Activated CD8-positive, alpha-beta memory T cell treated with anti-CD3 and anti-CD28 coated beads, Interleukin-2, amount 50 U/mL, for 4 hours (primary cell): Measurements from ENCODE around the gene RPS6KB2.
"Not testable (repeated sequence)": the region's sequence is repeated elsewhere in the genome, so short reads cannot be mapped to it uniquely, and the experiment has no call there.

Source experiments
- DNase-seq: peaks from one replicate; pipeline ENCODE4 v3.0.0-alpha.2; 2020

Gene RPS6KB2

DNA sequence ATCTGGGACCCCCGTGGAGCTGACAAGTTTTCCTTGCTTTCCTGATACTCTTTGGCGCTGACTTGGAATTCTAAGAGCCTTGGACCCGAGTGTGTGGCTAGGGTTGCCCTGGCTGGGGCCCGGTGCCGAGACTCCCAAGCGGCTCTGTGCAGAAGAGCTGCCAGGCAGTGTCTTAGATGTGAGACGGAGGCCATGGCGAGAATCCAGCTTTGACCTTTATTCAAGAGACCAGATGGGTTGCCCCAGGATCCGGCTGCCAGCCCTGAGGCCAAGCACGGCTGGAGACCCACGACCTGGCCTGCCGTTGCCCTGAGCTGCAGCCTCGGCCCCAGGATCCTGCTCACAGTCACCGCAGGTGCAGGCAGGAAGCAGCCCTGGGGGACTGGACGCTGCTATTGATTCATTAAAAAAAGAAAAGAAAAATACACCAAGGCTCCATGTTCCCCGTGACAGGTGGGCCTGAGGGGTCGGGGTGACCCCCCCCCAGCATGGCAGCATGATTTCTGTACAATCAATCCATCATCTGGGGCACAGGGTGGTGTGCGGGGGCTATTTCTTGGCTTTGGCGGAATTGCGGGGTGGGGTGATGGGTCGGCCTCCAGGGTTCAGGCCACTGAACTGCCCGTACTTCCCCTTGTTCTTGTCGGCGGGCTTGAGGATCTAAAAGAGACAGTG, 30.2 kb upstream of the RPS6KB2 start:
- no peak for DNase-seq

GRCh38 chr11:67398661-67399563, 29.4 kb upstream of the RPS6KB2 start:
- no peak for DNase-seq

DNA sequence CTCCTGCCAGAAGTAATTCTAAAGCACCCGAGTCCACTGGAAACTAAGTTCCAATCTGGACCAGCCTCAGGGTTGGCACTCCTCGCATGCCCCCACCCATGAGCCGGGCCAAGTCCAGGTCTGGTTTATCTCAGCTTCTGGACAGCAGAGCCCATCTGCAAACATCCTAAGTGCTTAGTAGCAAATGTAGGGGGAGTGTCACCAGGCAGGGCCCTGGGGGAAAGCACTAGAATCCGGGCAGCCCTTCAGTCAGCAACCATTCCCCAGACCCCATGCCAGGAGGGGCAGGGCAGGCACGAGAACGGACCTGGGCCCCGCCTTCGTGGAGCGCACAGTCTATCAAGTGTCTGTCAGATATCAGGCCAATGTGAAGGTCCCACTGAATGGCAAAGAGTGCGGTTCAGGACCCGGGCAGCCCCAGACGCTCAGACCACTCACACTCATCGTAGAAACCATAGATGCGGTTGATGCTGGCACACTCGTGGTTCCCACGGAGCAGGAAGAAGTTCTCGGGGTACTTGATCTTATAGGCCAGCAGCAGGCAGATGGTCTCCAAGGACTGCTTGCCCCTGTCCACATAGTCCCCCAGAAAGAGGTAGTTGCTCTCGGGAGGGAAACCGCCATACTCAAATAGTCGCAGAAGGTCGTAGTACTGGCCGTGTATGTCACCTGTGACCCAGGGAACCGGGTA, 27.9 kb upstream of the RPS6KB2 start:
- DNase-seq = no peak

DNA sequence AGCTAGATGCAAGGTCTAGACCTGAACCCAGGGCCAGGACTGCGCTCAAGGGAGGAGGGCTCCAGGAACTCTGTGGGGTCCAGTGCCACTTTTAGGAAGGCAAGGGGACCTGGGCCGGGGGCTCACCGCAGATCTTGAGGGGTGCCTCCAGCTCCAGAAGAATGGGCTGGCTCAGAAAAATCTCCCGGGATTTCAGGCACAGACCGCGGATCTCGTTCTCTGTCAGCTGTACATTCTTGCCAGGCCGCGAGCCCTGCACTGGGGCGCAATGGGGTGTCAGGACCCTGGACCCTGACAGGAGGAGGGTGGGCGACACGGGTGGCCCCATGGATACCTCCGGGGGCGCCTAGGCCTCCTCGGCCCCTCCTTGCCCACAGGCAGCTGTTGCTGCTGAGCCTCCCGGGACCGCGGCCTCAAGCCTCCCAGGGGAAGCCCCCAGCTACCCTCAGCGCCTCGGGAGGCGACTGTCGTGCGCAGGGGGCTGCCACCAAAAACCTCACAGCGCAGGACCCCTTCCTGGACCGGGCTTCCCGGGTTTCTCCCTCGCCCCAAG, 27.3 kb upstream of the RPS6KB2 start:
- DNase-seq = no peak

DNA sequence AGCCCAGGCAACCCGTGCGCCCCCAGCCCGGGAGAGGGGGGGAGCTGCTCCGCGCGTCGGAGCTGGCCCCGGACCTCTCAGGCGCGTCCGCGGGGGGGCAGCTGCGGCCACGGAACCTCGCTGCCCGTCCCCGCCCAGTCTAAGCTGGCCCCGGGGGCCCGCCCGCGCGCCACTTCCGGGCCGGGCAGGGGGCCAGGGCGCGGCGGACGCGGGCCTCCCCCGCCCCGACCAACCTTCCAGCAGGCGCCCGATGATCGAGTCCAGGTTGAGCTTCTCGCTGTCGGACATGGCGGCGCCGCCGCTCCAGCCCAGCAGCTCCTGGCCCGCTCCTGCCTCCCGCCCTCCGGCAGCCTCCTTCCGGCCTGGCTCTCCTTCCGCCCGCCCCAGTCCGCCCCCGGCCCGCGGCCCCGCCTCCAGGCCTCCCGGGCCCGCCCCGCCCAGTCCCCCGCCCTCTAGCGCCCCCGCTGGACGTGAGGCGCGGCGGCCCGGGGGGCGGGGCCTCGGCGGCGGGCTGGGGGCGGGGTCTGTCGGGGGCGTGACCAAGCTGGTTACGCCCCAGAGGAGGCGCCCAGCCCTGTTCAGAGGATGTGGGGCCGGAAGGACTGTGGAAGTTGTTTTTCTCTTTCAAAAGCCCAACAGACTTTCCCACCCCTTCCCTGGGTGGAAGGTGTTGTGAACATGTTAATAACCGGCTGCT, 26.7 kb upstream of the RPS6KB2 start, which contains the start of gene PPP1CA:
Gene PPP1CA, minus strand, starts transcription at position 364 of the 697 bp plus-strand sequence. Its CDS starts 76 bp downstream, at position 288.
- peak; percentile 89 for DNase-seq

DNA sequence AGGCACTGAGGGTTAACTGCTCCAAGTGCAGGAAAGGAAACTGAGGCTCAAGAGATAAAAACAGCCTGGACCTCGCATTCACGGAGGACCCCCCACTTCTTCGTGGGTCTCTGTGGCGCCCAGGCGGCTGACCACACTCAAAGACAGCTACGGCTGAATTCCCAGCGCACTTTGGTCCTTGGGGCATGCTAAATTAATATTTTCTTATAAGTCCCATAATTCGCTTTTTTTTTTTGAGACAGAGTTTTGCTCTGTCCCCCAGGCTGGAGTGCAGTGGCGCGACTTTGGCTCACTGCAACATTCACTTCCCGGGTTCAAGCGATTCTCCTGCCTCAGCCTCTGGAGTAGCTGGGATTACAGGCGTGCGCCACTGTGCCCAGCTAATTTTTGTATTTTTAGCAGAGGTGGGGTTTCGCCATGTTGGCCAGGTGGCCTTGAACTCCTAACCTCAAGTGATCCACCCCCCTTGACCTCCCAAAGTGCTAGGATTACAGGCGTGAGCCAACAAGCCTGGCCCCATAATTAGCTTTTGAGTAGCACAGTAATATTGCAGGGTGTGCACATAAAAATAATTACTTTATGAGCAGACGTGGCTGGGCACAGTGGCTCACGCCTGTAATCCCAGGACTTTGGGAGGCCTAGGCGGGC, 26.0 kb upstream of the RPS6KB2 start:
- DNase-seq = not testable (repeated sequence)

DNA sequence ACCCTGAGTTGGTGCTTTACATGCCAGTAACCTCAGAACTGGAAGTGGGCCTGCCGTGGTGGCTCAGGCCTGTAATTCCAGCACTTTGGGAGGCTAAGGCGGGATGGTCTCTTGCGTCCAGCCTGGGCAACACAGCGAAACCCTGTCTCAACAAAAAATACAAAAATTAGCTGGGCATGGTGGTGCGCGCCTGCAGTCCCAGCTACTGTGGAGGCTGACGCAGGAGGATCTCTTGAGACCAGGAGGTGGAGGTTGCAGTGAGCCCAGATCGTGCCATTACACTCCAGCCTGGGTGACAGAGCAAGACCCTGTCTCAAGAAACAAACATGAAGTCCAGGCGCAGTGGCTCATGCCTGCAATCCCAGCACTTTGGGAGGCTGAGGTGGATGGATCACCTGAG, 25.2 kb upstream of the RPS6KB2 start:
- DNase-seq = not testable (repeated sequence)

DNA sequence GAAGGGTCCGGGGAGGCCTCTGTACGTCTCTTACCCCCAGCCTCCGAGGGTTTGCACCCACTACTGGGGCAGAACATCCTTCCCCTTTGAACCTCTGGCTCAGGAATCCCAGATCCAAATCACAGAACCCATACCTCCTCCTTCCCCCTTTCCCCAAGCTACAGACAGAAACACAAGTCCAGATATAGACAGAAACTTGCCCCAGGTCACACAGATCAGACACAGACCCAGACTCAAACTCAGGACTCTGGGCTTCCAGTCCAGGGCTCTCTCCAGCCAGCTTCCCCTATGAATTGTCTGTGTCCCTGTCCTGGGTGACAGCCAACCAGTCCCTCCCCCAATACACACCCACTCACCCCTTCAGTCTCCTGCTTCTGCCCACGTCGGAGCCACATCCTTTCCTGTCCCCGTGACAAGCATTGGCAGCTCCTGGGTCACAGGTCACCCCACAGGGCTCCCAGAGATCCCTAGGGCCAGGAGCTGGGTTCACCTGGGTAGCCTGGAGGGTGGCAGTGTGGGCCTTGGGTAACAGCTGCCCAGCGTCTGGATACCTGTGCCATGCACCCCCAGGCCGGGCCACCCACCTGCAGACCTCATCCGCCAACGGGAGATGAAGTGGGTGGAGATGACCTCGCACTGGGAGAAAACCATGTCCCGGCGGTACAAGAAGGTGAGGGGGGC, 23.6 kb upstream of the RPS6KB2 start:
- no peak for DNase-seq

- DNase-seq = no peak
Measured at GRCh38 chr11:67405196-67405567, 23.1 kb upstream of the RPS6KB2 start.

- no peak for DNase-seq
Measured at GRCh38 chr11:67405688-67406339, 22.5 kb upstream of the RPS6KB2 start.

DNA sequence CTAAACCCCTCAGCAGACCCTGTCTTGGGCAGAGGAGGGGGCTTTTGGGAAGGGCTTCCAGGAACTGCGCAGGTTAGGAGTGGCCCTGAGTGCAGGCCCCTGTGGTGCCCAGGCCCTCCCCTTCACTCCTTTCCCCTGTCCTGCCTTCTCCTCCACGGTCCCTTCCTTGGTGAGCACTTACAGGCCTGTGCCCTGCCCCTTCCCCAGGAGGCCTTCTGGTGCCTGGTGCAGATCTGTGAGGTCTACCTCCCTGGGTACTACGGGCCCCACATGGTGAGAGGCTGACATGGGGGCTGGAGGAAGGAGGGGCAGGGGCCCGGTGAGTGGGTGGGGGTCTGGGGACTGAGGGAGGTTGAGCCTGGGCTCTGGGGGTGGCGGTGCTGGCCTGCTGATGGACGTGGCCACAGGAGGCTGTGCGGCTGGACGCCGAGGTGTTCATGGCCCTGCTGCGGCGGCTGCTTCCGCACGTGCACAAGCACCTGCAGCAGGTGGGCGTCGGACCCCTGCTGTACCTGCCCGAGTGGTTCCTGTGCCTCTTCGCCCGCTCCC, 21.8 kb upstream of the RPS6KB2 start:
- DNase-seq = no peak

DNA sequence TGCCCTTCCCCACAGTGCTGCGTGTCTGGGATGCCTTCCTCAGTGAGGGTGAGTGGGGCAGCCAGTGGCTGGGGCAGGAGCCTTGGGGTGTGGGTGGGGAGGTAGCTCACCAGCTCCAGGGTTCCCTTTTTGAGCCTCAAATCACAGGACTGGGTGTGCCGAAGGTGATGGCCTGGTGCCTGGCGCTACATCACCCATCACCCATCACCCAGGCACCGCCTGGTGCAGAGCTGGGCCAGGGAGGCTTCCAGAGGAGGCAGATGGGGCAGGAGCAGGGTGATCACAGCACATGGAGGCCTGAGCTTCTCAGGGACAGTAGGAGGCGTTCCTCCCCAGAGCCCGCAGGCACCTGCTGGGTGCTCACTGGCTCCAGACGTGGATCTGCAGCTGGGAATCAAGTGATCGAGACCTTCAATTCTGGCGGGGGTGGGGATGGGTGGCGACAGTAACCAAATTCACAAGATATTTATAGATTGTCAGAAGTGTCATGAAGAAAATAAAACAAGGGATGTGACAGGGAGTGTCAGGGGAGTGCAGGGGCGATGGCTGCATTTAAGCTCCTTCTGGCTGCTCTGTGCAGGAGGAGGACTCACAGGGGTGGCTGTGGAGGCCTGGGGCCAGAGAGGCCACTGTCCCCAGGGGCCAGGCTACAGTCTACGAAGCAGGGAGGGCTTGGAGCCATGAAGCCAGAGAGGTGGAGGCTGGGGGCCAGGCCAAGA, 21.2 kb upstream of the RPS6KB2 start:
- peak; percentile 34 for DNase-seq

- no peak for DNase-seq
Measured at GRCh38 chr11:67407688-67408163, 20.6 kb upstream of the RPS6KB2 start.

DNA sequence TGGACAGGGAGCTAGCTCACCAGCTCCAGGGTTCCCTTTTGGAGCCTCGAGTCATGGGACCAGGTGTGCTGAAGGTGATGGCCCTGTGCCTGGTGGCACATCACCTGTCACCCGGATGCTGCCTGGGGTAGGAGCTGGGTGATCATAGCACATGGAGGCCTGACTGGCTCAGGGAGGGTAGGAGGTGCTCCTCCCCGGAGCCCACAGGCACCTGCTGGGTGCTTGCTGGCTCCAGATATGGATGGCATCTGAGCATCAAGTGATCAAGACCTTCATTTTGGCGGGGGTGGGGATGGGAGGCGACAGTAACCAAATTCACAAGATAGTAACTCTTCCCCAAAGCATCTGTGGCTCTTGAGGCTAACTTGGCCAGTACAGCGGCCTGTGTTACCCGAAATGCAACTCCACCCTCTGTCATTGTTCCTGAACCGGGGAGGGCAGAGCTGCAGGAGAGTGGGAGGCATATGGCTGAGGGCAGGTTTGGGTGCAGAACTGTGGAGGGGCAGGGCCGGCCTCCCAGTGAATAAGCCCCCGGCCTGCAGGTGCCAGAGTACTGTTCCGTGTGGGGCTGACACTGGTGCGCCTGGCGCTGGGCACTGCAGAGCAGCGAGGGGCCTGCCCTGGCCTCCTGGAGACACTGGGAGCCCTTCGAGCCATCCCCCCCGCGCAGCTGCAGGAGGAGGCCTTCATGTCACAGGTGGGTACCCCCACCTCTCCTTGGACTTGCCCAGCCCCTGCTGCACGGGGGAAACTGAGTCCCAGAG, 19.7 kb upstream of the RPS6KB2 start:
- DNase-seq = no peak

DNA sequence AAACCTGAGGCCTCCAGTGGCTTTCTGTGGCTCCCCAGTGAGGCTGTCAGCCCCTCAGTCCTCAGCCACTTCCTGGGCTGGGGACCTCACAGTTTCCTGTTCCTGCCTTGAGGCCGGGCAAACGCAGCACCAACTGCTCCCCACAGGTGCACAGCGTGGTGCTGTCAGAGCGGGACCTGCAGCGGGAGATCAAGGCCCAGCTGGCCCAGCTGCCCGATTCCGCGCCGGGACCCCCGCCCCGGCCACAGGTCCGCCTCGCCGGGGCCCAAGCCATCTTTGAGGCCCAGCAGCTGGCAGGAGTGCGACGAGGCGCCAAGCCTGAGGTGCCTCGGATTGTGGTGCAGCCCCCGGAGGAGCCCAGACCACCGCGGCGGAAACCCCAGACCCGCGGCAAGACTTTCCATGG, 19.0 kb upstream of the RPS6KB2 start:
- DNase-seq = peak; percentile 57

DNA sequence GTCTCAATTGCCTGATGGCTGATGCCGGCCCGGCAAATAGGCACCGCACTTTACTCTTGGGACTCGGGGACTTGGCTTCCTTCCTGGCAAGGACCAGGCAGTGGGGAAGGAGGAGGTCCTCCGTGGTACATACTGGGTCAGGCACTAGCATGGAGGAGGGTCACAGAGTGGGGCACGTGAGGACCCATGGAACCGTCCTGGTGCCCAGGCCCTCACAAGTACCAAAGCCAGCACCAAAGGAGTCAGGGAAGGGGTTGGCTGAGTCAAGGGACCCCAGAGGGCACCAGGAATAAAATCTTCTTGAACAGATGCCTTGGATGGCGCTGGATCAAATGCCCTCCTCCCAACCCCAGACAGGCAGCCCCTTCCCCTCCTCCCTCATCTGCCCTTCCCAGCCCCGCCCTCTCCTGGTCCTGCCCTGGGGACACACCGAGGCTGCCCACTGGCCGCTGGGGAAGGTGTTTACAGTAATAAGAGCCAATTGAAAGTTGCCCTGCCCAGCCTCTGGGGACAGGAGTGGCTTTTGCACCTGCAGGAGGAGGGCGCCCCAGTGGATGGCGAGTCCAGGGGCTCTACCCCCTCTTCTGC, 18.4 kb upstream of the RPS6KB2 start:
- no peak for DNase-seq

GRCh38 chr11:67410369-67410831, 17.9 kb upstream of the RPS6KB2 start:
- no peak for DNase-seq
